ENCODE results near the gene CMTM1.

GRCh38 chr16:66554021-66554420 lies 12.2 kb upstream of the CMTM1 start:
- TF ChIP-seq POLR2AphosphoS5 (IDR thresholded peaks at IDR 0.05; ENCODE audit: insufficient read depth, low read depth, low read length) = no peak
- no peak for TF ChIP-seq CTCF (IDR thresholded peaks at IDR 0.05; ENCODE audit: extremely low read depth in 1 of 2, insufficient read depth in 1 of 2, low read depth in 1 of 2, low read length in 2 of 2)
- no peak for TF ChIP-seq EZH2 (IDR thresholded peaks at IDR 0.05; ENCODE audit: borderline replicate concordance, low read depth, low read length, severe bottlenecking)
- TF ChIP-seq MYC (IDR thresholded peaks at IDR 0.05; ENCODE audit: low read depth, low read length) = no peak
- no peak for TF ChIP-seq MAX (IDR thresholded peaks at IDR 0.05; ENCODE audit: insufficient read depth, insufficient read length)
- no peak for TF ChIP-seq POLR2A (IDR thresholded peaks at IDR 0.05; ENCODE audit: low read depth, low read length)
- no peak for TF ChIP-seq JUN (IDR thresholded peaks at IDR 0.05; ENCODE audit: borderline replicate concordance, insufficient read depth, insufficient read length, low read depth)
- TF ChIP-seq GATA2 (IDR thresholded peaks at IDR 0.05; ENCODE audit: insufficient read depth, insufficient read length, low read depth, low read length) = no peak
- no peak for TF ChIP-seq FOS (IDR thresholded peaks at IDR 0.05; ENCODE audit: borderline replicate concordance, insufficient read depth, low read length)

Data from endothelial cell of umbilical vein (primary cell).